Activated effector memory CD4-positive, alpha-beta T cell treated with Interleukin-2 at 50 U/mL for 16 hours (primary cell): ENCODE measurements around the gene NOLC1.
"Not testable (repeated sequence)": the region's sequence is repeated elsewhere in the genome, so short reads cannot be mapped to it uniquely, and the experiment has no call there.

ENCODE experiments used
- DNase-seq: peaks from one replicate; pipeline ENCODE4 v3.0.0-alpha.2; 2020

The NOLC1 gene

GRCh38 chr10:102157224-102157623, 5.0 kb downstream of the NOLC1 start:
- no peak for DNase-seq

- DNase-seq: no peak
These were observed 6.9 kb downstream of the NOLC1 start for GRCh38 chr10:102159051-102159597.

- DNase-seq: no peak
These were observed 7.6 kb downstream of the NOLC1 start for GRCh38 chr10:102159831-102160230.

DNA sequence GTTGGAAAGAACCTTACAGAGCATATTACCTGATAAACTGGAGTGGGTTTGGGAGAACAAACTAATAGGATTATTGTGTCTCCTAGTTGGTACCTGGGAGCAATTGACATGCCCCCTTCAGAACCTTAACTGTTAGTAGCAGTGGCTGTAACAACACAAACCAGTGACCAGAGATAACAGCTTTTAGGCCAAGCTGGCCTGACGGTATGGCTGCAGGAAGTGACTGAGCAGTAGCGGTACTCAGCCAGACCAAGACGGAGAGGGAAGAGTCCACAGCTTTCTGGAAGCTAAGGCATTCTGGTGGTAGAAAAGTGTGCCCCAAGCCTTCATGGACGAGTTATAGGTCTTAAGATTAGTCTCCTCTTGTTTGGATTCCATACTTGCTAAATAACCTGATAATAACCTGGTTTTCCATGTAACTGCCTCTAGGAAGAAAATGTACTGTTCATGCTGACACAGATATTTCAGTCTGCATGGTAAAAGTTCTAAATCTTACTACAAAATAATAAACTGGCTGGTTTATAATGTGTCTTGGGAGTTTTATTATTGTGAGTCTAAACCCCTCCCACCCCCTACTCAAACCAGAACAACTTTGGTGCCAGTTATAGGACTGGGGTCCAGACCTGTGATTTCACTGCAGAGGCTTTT, 11.3 kb downstream of the NOLC1 start:
- DNase-seq: no peak

DNA sequence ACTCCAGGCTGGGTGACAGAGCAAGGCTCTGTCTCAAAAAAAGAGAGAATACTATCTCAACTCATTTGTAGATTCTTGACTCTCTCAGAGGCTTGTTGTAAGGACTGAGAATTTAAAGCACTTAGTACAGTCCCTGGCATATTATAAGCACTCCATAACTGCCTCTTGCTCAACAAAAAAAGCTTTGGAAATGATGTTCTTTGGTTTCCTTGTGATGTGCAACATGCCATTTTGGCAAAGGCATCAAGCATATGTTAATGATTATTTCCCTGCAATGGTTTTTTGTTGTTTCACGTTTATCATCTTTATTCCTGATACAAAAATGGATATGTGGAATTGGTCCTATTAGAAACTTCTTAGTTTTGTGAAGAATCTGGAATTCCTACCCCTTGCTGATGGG, 15.7 kb downstream of the NOLC1 start:
- DNase-seq: no peak

DNA sequence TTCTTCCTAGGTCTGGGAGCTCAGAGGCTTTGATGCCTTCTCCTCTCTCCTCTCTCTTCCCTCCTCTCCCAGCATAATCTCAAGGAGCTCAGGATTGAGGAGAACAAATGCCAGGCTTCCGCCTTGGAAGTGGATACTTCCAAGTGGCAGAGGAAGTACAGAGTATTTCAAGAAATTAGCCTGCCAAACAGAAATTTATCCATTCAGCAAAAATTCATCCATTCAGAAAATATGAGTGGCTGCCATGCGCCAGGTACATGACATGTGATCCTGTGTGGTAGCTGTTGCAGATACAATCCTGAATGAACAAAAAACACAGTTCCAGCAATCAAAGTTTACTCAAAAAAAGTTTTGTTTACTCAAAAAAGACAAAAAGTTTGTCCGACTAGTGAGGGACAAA, 18.4 kb downstream of the NOLC1 start:
- no peak for DNase-seq

GRCh38 chr10:102172288-102172687, 20.1 kb downstream of the NOLC1 start:
- no peak for DNase-seq

- DNase-seq: no peak
These were observed 23.2 kb downstream of the NOLC1 start for GRCh38 chr10:102175415-102175814.

DNA sequence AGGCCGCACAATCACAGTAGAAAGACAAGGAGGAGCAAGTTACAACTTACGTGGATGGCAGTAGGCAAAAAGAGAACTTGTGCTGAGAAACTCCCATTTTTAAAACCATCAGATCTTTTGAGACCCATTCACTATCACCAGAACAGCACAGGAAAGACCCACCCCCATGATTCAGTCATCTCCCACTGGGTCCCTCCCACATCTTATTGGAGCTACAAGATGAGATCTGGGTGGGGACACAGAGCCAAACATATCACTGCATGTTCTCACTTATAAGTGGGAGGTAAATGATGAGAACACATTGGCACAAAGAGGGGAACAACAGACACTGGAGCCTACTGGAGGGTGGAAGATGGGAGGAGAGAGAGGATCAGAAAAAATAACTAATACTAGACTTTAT, 32.4 kb downstream of the NOLC1 start:
- DNase-seq: no peak

DNA sequence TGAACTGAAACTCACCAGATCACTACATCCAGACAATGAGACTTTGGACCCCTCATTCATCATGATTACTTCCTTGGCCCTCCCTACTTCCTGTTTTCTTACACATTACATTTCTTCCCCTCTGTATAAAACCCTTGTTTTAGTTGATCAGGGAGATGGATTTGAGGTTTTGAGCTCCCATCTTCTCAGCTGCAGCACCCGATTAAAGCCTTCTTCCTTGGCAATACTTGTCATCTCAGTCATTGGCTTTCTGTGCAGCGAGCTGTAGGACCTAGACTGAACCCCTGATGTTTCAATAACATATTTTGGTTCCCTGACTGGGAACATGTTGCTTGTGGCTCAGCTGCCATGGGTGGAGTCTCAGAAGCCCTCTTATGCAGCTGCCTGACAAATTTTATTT, 33.1 kb downstream of the NOLC1 start:
- no peak for DNase-seq

GRCh38 chr10:102185811-102186527, 33.8 kb downstream of the NOLC1 start:
- no peak for DNase-seq

DNA sequence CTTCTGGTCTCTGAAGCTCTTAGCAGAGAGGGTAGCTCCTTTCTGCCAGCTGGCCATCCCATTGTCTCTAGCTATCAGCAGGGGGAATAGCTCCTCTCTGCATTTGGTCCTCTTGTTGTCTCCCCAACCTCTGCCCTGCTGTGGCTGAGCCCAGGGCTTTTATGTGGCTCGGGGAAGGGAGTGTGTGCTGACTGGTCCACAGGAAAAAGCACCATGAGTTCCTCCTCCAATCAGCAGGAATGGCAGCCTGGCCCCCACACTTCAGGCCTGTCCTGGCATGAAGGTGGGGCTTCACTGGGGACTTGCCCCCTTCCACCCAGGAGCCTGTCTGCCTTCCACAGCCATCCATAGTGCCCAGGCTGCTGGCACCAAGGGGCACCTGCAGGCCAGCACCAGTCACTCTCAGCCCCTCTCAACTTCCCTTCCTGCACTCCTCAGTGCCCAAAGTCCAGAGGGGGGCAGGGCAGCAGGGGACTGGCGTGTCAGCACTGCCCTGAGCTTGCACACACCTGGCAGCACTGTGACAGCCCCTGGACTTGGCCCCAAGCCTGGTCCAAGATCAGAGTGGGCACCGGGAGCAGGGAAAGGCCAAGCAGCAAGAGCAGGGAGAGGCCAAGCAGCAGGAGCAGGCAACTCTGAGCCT, 36.2 kb downstream of the NOLC1 start:
- DNase-seq: no peak

DNA sequence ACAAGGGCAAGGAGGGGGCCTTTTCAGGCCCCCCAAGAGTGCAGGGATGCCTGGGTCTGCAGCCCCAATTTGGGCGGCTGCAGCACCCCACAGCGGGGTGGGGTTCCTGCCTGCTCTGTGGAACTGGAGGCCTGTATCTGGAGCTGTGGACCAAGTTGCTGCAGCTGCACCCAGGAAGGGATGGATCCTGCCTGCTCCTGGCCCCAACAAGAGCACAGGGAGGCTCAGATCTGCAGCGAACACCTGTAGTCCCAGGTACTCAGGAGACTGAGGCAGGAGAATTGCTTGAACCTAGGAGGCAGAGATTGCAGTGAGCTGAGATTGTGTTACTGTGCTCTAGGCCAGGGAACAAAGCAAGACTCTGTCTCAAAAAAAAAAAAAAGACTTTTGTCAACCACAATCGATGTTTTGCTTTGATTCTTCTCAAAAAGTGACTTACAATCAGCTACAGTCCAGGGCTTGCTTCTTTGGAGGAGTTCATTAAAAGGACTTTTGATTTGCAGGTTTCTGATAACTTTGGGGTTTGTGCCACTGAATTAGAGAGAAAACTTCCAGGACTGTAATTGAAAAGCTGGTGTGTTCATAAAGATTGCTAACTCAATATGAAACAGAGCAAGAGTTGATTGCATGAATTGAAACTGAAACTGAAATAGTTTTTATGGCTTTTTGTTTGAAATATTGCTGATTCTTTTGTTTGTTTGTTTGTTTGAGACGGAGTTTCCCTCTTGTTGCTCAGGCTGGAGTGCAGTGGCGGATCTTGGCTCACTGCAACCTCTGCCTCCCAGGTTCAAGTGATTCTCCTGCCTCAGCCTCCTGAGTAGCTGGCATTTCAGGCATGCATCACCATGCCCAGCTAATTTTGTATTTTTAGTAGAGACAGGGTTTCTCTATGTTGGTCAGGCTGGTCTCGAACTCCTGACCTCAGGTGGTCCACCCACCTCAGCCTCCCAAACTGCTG, 37.0 kb downstream of the NOLC1 start:
- not testable (repeated sequence) for DNase-seq

- no peak for DNase-seq
These were observed 39.8 kb downstream of the NOLC1 start for GRCh38 chr10:102191956-102192355.

DNA sequence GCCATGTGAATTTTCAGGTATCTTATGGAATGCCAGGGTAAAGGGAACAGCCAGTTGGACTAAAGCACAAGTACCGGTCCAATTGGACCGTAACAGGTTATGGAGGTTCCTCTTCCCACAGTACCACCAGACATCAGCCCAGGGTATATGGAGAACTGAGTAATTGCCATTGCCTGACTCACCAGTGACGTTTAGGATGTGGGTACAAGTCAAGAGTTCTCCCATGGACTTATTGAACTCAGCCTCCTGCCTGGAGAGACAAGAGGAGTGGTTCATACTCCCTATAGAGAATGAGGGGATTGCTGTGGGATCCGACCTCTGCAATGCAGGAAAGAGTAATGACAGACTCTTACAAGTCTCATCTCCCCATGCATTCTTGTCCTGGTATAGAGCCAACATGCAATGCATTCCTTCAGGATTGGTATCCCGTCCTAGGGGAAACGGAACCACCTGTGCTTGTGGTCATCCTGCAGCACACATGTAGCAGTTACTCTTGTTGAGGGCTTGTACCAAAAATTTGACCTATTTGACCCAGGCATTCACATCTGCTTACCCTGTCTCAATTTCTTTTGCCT, 43.2 kb downstream of the NOLC1 start:
- no peak for DNase-seq

GRCh38 chr10:102196893-102197292, 44.7 kb downstream of the NOLC1 start:
- no peak for DNase-seq

- no peak for DNase-seq
These were observed 45.8 kb downstream of the NOLC1 start for GRCh38 chr10:102198027-102198426.

GRCh38 chr10:102200751-102201640, 48.8 kb downstream of the NOLC1 start:
- DNase-seq: no peak

- DNase-seq: no peak
These were observed 50.2 kb downstream of the NOLC1 start for GRCh38 chr10:102202386-102202785.

DNA sequence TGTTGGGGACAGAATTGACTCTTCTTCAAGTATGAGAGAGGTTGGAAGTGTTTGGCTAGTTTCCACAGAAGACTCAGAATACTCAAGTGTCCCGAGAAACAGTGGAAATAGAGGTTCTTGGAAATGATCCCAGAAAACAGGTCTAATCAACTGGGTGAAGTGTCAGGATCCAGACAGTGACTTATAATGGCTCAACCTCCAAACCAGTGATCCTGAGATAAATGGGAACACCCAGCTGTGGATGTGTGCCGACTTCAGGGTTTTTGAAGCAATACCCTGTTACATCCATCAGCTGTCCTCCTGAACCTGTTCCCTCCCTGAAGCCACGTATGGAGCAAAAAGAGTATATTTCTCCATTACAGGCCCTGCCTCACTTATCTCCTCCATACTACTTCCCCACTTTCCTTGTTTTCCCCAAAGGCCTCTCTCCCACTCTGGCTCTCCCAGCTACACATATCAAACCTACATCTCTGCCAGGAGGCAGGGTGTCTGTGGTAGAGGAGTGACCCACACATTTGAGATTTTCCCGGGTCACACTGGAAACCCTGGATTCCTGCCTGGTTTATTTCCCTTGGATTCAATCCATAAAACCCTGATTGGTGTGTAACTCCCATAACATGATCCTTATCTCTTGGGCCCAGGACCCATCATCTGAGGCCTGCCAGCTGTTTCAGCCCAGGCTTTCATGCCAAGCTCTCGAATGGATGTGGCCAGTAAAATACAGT, 56.3 kb downstream of the NOLC1 start:
- no peak for DNase-seq
